HG03439 (cell line): ENCODE measurements around the gene MIEF1.
A peak's percentile ranks its signal among the peaks of the same experiment; 100 is the strongest.
"Not testable (repeated sequence)": the region's sequence is repeated elsewhere in the genome, so short reads cannot be mapped to it uniquely, and the experiment has no call there.

Experiments used
- ATAC-seq: cut with Tn5 transposase; IDR thresholded peaks from one replicate; pipeline ENCODE4 v1.9.1; 2021; ENCODE audit warnings: mild to moderate bottlenecking, moderate library complexity; ENCODE audit not compliant: unreplicated experiment

Gene MIEF1

GRCh38 chr22:39511226-39511625 lies 9.1 kb downstream of the MIEF1 start:
- ATAC-seq, result no peak

DNA sequence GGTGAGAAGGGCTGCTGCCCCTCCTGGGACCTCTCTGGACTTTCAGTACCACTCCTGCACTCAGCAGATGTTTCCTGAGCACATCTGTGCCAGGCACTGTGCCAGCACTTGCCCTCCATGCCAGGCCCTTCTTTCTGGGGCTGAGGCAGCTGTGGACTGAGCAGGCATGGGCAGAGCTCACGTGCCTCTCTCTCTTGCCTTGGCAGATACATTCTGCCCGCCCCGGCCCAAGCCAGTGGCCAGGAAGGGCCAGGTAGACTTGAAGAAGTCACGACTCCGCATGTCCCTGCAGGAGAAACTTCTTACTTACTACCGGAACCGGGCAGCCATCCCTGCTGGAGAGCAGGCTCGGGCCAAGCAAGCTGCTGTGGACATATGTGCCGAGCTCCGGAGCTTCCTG lies 9.9 kb downstream of the MIEF1 start:
- ATAC-seq, result no peak

- ATAC-seq, result no peak
Measured at GRCh38 chr22:39513791-39514190, 11.7 kb downstream of the MIEF1 start.

DNA sequence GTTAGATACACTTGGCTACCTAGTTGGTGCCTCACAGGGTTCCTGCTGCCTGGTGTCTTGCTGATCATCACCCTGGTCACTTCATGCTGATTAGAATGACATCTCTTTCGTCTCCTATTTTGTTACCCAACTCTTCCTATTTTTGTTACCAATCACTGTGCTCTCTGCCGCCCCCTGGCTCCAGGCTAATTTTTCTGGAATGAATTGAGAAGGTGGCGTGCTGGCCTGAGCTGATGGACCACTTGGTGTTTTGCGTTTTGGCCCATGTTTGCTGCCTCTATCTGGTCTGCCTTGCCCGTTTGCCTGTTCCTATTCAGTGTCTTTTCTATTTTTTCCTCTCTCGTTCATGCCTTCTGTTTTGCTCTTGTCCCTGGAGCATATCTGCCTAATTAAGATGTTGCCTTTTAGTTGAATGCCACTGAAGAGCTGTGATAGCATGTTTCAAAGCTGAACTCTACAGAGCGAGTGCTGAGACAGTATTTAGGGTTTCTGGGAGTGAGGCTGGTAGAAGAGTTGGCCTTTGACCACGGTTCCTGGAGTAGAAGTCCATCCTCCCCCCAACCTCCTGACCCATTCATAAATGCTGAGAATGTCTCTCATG lies 12.4 kb downstream of the MIEF1 start:
- no peak for ATAC-seq

DNA sequence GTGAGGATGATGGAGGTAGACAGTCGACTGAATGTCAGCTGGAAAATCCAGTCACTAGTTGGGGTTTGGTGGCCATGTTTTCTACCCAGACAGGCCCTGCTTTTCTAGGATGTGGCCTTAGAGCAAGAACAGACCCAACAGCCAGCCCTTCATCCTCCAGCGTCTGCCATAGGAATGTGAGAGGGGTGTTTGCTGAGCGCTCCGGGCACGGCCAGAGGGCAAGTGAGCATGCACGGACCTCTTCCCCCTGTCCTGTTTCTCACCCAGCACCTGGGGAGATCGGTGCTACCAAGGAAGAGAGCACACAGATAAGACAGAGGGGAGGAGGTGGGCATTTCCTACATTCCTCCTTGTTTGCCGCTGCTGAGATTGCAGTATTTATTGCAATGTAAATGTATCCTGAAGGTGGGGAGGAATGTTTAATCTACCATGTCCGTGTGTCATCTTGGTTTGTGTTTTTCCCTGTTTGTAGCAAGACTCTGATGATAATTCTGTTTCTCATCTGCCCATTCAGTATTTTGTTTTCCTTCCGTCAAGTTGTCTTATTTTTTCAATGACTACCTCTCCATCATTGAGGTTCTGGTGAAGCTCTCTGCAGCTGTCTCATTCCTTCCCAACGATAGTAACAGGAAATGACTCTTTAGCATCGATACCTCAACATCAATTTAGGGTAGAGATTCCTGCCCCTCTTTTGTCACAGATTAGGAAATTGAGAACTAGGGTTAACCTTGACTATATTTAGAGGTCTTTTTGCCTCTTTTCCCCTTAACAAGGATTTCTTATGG lies 13.4 kb downstream of the MIEF1 start:
- no peak for ATAC-seq

- ATAC-seq, result no peak
Measured at GRCh38 chr22:39517470-39517869, 15.4 kb downstream of the MIEF1 start.

DNA sequence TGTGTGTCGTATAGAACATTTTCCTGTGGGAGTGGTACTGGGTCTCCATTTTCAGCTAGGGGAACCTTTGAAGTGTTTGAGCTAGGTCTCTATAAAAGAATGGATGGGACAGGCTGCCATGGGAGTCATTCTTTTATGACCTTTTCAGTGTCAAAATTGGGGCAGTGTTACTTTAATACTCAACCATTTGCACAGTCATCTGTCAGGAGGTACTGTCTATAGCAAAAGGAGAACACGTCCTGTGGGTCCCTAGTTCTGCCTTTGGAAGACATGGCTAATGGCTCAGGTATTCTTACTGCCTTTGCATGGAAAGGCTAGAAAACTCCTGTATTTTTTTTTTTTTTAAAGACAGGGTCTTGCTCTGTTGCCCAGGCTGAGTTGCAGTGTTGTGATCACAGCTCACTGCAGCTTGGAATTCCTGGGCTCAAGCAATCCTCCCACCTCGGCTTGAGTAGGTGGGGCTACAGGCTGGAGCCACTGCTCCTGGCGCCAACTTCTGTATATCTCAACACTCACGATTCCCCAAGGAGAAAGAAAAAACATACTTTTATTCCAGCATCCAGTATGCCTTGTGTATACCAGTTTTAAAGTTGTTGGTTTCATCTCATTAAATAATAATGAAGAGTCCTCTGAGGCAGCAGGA lies 16.2 kb downstream of the MIEF1 start:
- ATAC-seq, result no peak

DNA sequence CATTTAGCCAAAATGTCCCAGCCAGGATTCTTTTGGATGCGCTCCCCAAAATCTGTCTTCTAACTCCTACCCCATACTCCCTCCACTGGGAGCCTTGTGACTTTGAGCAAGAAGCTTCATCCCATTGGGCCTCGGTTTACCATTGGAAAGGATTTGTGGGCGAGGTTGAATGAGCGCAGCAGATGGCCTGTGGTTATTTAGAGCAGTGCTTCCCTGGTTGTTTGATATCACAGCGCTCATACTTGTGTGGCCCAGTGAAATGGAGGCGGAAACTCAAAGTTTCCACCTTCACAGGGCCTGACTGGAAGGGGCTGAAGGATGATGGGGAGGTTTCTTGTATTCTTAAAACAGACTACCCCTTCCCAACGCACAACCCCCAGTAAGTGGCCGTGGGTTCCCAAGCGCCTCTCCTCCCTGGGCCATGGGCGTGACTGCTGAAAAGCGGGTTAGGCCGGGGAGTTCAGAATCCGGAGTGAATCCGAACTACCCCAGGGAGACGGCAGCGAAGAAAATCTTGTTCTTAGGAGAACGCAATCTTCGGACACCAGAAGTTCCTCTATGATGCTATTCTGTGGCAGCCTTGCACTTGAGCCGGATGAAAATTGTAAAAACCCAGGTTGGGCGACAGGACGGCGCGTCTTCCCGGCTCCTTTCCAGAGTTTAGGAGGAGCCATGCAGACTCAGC lies 17.0 kb downstream of the MIEF1 start:
- ATAC-seq, result no peak

DNA sequence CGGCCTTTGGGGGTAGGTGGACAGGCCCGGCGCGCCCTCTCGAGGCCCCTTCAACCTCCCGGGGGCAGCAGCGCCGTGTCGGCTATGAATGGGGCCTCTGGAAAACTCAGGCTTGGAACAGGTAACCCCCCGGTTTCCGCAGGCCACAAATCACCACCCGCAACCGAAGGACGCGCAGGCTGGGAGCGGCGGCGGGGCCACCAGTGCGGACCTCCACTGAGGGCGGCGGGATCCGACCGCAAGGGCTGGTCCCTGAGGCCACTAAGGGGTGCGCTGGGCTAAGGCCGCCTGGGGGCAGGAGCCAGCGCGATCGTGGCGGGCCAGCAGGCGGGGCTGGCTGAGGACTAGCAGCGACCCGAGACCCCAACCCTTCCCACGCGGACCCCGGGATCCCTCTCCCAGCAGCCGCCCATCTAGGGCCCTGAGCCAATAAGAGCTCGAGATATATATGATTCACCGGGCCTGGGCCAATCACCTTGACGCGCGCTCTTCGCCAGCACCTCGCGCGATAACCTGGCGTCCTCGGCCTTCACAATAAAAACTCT lies 17.7 kb downstream of the MIEF1 start:
- peak; percentile 73 for ATAC-seq

- peak; percentile 36 for ATAC-seq
Measured at GRCh38 chr22:39520226-39521105, 18.4 kb downstream of the MIEF1 start, which contains the start of gene ATF4. Gene ATF4 (plus strand): TSS chr22:39520562. CDS start chr22:39521446, 884 bp downstream.

DNA sequence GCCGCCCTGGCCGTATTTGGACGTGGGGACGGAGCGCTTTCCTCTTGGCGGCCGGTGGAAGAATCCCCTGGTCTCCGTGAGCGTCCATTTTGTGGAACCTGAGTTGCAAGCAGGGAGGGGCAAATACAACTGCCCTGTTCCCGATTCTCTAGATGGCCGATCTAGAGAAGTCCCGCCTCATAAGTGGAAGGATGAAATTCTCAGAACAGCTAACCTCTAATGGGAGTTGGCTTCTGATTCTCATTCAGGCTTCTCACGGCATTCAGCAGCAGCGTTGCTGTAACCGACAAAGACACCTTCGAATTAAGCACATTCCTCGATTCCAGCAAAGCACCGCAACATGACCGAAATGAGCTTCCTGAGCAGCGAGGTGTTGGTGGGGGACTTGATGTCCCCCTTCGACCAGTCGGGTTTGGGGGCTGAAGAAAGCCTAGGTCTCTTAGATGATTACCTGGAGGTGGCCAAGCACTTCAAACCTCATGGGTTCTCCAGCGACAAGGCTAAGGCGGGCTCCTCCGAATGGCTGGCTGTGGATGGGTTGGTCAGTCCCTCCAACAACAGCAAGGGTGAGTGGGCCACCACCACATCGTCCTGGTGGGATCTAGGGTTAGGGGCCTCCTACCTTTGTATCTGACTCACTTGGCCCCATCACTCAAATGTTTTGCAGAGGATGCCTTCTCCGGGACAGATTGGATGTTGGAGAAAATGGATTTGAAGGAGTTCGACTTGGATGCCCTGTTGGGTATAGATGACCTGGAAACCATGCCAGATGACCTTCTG lies 19.2 kb downstream of the MIEF1 start:
- peak; percentile 3 for ATAC-seq

- ATAC-seq, result not testable (repeated sequence)
Measured at GRCh38 chr22:39522091-39522490, 20.0 kb downstream of the MIEF1 start.

DNA sequence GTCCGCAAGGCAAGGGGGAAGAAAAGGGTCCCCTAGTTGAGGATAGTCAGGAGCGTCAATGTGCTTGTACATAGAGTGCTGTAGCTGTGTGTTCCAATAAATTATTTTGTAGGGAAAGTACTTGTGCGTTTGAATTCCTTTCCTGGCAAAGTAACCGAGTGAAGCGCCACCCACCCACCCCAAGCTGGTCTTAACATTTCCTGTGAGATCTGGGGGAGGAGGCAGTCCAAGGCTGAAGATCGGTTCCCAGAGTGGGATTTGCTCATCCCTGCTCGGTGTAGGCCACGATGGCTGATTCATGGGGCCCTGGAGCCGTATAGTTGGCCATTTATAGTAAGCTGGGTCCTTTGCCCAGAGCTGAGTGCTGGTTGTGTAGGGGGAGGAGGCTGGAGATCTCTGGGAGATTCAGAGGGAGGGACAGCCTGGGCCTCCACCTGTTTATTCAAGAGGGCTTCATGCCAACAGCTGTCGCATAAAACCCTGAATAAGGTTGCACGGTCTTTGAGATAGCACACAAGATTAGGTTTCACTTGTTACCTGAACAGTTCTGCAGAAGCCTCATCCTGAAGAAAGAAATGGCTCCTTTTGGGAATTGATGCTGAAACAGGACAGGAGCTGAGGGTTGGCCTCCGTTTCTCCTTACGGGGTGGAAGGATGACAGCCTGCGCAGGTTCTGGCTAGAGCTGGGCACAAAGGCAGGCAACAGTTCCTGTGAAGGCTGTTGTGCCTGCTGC lies 20.6 kb downstream of the MIEF1 start:
- no peak for ATAC-seq

DNA sequence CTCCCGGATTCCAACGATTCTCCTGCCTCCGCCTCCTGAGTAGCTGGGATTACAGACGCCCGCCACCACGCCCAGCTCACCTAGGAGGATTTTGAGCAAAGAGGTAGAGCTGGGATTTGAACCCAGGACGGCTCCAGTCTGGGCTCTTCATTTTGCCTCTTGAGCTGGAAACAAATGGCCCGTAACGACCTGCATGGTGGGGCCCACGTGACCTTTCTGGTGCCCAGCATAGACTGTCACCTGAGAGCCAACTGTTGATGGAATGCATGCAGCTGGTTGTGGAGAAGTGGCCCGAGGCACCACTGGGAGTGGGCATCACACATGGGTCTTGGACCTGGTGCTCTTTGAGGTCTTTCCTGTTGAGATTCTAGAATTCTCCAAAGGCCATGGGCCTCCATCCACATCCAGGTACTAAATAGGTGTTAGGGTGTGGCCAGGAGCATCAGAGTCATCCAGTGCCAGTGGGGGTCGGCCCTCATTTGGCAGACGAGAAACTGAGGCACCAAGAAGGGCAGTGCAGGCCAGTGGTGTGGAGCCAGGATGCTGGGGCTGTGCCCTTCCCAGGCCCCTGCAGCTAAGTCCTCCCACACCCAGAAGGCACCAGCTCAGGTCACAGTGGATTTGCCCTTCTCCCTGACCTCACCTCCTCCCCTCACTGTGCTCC lies 22.1 kb downstream of the MIEF1 start:
- ATAC-seq, result no peak

DNA sequence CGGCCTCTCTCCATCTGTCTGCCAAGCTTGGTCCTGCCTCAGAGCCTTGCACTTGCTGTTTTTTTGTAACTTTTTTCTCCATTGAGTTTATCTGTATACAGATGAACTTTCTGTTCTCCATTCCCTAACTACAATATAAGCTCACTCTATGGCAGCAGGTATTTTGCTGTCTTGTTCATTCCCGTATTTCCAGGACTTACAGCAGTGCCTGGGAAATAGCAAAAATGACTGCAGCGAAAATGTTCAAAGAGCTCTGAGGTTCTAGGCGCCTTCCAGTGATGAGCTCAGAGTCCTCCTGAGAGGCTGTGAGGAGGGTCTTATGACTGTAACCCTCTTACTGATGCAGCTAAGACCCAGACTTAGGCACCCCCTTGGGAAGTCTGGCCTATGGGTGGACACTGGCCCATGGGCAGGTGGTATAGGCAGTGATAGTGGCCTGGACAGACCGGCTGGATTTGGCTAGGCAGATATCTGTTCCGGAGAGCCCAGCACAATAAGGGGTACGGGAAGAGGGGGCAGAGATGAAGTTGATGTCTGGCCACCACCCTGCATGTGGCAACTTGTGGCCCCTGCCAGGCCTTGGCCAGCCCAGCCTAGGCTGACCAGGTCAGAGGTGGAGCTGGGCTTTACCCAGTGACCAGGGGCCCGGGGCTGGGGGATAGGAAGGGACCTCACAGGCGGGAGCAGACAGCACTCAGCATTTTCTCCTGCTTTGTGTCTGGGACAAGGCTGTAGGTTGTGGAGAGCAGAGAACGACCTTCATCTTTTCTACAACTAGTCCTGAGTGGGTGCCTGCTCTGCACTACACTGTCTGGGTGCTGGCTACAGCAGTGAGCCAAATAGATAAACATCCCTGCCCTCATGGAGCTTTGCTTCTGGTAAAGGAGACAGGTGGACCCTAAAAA lies 22.9 kb downstream of the MIEF1 start:
- ATAC-seq, result no peak

DNA sequence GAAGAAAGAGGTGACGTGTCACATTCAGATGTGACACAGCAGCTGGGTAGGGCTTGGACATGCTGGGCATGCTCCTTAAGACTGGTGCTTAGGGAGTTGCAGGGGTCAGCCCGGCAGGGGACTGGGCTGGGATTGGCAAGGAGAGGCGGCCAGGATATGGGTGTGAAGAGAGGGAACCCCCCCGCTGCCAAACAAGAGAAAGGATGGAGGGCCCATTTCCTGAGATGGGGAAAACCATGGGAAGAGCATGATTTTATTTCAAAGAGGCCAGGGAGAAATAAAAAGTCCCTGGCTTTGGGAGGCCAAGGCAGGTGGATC lies 23.5 kb downstream of the MIEF1 start:
- ATAC-seq, result no peak

DNA sequence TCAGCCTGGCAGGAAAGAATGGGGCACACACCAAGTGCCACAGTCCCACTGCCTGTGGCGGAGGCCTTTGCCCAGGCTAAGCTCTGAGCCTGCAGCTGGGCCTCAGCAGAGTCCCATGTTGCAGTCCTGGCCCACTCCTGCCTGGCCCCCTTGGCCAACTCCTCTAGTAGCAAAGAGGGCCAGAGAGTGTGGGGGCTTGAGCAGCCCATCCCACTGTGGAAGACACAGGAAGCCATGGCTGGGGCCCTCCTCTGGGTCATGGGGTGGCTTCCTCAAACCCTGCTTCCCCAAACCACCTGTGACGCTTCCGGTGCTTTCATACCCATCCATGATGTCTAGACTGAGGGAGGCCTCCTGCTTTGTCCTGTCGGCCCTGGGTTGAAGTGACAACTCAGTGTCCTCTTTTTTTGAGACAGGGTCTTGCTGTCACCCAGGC lies 24.7 kb downstream of the MIEF1 start:
- ATAC-seq, result no peak
